Ishikawa (cell line): ENCODE data around the gene MGMT.

Experiments used
- CEBPB ChIP-seq: IDR thresholded peaks from 2 replicates; pipeline ENCODE4 v1.6.1; 2012
- CREB1 ChIP-seq: IDR thresholded peaks from 2 replicates; pipeline ENCODE4 v1.6.1; 2012; ENCODE audit warnings: low read depth
- EGR1 ChIP-seq: IDR thresholded peaks from 2 replicates; pipeline ENCODE4 v1.6.1; 2012
- EP300 ChIP-seq: IDR thresholded peaks from 2 replicates; pipeline ENCODE4 v1.6.1; 2012; ENCODE audit warnings: borderline replicate concordance
- FOXM1 ChIP-seq: IDR thresholded peaks from 2 replicates; pipeline ENCODE4 v1.6.1; 2012; ENCODE audit warnings: low read depth, borderline replicate concordance
- NFIC ChIP-seq: IDR thresholded peaks from 2 replicates; pipeline ENCODE4 v1.6.1; 2012
- RAD21 ChIP-seq: IDR thresholded peaks from 2 replicates; pipeline ENCODE4 v1.6.1; 2012; ENCODE audit warnings: low read depth
- TAF1 ChIP-seq: IDR thresholded peaks from 2 replicates; pipeline ENCODE4 v1.6.1; 2012; ENCODE audit warnings: low read depth, mild to moderate bottlenecking
- TCF12 ChIP-seq: IDR thresholded peaks from 2 replicates; pipeline ENCODE4 v1.6.1; 2012; ENCODE audit warnings: low read depth
- TEAD4 ChIP-seq: IDR thresholded peaks from 2 replicates; pipeline ENCODE4 v1.6.1; 2012
- YY1 ChIP-seq: IDR thresholded peaks from 2 replicates; pipeline ENCODE4 v1.6.1; 2012; ENCODE audit warnings: low read depth
- ZBTB7A ChIP-seq: IDR thresholded peaks from 2 replicates; pipeline ENCODE4 v1.6.1; 2012; ENCODE audit warnings: low read depth
- TF ChIP-seq, protein P1 (sequence below): IDR thresholded peaks from 2 replicates; pipeline ENCODE4 v1.6.1; 2012; ENCODE audit warnings: low read depth, mild to moderate bottlenecking
- TF ChIP-seq, protein P2 (sequence below): IDR thresholded peaks from 2 replicates; pipeline ENCODE4 v1.6.1; 2012
- TF ChIP-seq, protein P3 (sequence below): IDR thresholded peaks from 2 replicates; pipeline ENCODE4 v1.6.1; 2012

MGMT gene

DNA sequence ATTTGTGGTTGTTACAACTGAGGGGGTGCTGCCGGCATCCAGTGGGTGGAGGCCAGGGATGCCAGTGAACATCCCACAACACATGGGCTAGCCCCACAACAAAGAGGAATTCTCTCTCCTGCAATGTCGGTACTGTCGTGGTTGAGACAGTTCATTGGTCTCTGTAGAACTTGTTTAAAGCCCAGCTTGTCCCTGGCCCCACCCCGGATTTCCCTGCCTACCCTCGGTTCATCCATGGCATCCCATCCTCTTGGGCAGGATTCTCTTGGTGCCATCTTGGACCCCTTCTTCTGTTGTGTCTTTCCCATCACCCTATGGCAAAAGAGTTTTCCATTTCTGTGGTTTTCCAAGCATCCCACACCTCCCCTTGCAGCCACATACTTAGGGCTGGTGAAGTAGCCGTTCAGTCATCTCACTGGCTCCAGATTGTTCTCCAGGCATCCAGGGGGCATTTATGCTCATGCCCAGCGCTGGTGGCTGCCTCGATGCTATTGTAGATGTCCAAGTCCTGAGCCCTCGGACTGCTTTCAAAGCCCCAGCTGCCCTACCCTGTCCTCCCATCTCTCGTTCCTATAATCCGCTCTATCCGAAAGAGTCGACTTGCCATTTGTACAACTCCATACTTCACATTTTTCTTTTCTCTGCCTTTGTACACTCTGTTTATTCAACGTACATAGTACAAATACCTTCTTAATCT, 39.2 kb downstream of the MGMT start:
- TF ChIP-seq, protein P1, sequence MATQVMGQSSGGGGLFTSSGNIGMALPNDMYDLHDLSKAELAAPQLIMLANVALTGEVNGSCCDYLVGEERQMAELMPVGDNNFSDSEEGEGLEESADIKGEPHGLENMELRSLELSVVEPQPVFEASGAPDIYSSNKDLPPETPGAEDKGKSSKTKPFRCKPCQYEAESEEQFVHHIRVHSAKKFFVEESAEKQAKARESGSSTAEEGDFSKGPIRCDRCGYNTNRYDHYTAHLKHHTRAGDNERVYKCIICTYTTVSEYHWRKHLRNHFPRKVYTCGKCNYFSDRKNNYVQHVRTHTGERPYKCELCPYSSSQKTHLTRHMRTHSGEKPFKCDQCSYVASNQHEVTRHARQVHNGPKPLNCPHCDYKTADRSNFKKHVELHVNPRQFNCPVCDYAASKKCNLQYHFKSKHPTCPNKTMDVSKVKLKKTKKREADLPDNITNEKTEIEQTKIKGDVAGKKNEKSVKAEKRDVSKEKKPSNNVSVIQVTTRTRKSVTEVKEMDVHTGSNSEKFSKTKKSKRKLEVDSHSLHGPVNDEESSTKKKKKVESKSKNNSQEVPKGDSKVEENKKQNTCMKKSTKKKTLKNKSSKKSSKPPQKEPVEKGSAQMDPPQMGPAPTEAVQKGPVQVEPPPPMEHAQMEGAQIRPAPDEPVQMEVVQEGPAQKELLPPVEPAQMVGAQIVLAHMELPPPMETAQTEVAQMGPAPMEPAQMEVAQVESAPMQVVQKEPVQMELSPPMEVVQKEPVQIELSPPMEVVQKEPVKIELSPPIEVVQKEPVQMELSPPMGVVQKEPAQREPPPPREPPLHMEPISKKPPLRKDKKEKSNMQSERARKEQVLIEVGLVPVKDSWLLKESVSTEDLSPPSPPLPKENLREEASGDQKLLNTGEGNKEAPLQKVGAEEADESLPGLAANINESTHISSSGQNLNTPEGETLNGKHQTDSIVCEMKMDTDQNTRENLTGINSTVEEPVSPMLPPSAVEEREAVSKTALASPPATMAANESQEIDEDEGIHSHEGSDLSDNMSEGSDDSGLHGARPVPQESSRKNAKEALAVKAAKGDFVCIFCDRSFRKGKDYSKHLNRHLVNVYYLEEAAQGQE, result no peak
- TF ChIP-seq TEAD4 (no peak), YY1 (no peak), CEBPB (no peak), CREB1 (no peak), EGR1 (no peak), NFIC (no peak), ZBTB7A (no peak), FOXM1 (no peak), TCF12 (no peak), TAF1 (no peak), EP300 (no peak), RAD21 (no peak)
- TF ChIP-seq, protein P2, sequence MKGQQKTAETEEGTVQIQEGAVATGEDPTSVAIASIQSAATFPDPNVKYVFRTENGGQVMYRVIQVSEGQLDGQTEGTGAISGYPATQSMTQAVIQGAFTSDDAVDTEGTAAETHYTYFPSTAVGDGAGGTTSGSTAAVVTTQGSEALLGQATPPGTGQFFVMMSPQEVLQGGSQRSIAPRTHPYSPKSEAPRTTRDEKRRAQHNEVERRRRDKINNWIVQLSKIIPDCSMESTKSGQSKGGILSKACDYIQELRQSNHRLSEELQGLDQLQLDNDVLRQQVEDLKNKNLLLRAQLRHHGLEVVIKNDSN, result no peak
- TF ChIP-seq, protein P3, sequence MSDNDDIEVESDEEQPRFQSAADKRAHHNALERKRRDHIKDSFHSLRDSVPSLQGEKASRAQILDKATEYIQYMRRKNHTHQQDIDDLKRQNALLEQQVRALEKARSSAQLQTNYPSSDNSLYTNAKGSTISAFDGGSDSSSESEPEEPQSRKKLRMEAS, result no peak

DNA sequence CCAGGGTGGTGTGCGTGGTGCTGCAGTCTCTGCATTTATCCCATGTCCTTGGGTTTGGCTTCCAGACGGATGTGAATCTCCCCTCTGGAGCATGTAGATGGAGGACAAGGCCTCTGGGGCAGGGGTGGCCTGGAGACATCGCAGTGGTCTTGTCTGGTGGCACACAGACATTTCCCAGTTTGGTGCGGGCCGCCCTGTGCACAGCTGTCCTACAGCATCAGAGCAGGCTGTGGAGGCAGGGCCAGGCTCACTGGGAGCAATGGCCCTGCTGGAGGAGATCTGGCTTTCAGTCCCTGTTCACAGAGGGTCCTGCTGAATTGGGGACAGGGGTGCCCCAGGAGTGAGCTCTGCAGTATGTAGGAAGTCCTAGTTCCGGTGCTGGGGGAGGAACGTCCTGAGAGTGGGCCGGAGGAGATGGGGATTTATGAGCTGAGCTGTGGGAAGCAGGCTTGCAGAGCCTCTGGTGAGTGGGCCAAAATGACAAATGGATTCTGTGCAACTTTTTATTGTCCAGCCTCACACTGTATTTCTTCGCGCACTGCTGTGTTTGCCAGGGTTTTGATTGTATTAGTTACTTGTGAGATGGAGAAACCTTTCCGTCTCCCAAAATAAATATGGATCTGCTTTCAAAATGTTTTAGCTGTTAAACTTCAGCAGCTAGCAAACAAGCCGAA, 40.3 kb downstream of the MGMT start:
- TF ChIP-seq, protein P3, result no peak
- TF ChIP-seq TEAD4 (no peak), YY1 (no peak), EP300 (no peak), CREB1 (no peak), TAF1 (no peak)
- TF ChIP-seq, protein P1, result no peak
- TF ChIP-seq, protein P2, result no peak

DNA sequence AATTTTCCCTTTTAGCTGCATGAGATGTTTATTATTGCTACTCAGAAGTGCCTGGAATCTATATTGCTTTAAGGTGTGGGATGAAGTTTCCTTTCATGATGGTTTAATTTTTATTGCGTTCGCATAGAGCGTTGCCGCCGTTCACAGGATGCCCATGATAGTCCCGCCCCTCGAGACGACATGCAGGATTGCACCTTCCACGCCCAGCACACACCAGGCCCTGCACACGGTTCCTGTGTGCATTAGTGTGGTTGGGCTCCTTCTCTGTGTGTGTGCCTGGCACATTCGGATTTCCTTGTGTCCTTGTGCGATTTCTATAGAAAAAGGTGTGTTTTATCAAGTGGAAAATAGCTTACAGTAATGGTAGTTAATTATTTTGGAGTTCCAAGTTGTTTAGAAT, 42.1 kb downstream of the MGMT start:
- TF ChIP-seq YY1 (no peak), TCF12 (no peak), FOXM1 (no peak), NFIC (no peak), CEBPB (no peak), ZBTB7A (no peak), EP300 (no peak), RAD21 (no peak), TAF1 (no peak), CREB1 (no peak), TEAD4 (no peak), EGR1 (no peak)
- TF ChIP-seq, protein P2, result no peak
- TF ChIP-seq, protein P3, result no peak
- TF ChIP-seq, protein P1, result no peak
